ENCODE measurements around the gene NR1H3.

The NR1H3 gene

DNA sequence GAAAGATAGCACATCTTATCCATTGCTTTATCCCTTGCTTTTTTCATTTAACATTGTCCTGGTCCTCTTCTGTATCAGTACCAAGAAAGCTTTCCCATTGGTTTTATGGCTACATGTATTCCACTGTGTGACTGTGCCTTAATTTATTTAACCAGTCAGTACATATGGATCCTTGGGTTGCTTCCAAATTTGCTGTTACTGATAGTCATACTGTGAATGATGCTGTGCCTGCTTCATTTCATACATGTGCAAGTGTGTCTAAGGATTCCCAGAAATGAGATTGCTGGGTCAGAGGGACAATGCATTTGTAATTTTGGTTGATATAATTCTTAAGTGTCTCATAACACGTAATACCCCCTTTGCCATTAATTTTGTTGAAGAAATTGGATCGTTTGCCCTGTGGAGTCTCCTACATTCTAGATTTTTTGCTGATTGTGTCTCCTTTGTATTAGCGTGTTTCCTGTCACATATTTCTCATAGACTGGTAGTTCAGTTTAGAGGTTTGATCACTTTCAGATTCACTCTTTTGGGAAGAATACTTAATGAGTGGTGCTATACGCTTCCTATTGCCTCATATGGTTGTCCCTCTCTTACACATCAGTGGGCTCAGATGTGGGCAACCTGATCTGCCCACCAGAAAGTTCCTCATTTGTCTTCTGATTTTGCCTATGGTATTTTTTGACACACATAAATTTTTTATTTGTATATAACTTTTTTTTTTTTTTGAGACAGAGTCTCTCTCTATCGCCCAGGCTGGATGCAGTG, 59.5 kb downstream of the NR1H3 start:
- H3K4me1 ChIP-seq (ENCODE audit: insufficient read depth, low read length) = no peaks in the 10 kb centered on the region
- no peaks in the 10 kb centered on the region for H3K9me3 ChIP-seq (ENCODE audit: insufficient read depth, low read depth, low read length)
- H3K9ac ChIP-seq (ENCODE audit: low read depth, low read length) = no peak overlapping the region
- H3K27me3 ChIP-seq (ENCODE audit: insufficient read depth, low read length) = no peaks in the 10 kb centered on the region
- H3K36me3 ChIP-seq (ENCODE audit: insufficient read depth, low read depth, low read length) = peaks cover 52% of the 10 kb centered on the region
- no peak overlapping the region for H3K4me3 ChIP-seq (ENCODE audit: low read length)
- H3K27ac ChIP-seq (ENCODE audit: low read length) = no peak overlapping the region

DNA sequence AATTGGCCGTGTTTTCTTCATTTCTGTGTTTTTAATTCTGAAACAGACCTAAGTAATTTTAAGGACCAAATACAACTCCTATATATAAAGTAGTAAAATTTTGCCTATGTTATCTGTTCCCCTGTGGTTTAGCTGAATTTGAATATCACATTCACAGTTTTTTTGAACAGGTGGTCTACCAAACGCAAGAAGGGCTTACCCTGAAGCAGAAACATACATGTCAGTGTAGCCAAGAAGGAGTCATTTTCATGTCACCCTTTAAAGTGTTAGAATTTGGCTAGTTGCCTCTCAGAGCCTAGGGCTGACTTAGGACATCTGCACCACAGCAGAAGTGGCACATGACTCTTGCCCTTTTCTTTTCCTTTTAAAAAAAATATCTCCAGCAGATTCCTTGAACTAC, 60.4 kb downstream of the NR1H3 start:
- no peak overlapping the region for H3K4me3 ChIP-seq (ENCODE audit: low read length)
- no peaks in the 10 kb centered on the region for H3K4me1 ChIP-seq (ENCODE audit: insufficient read depth, low read length)
- no peaks in the 10 kb centered on the region for H3K9me3 ChIP-seq (ENCODE audit: insufficient read depth, low read depth, low read length)
- no peak overlapping the region for H3K27ac ChIP-seq (ENCODE audit: low read length)
- peaks cover 44% of the 10 kb centered on the region for H3K36me3 ChIP-seq (ENCODE audit: insufficient read depth, low read depth, low read length)
- H3K27me3 ChIP-seq (ENCODE audit: insufficient read depth, low read length) = no peaks in the 10 kb centered on the region
- H3K9ac ChIP-seq (ENCODE audit: low read depth, low read length) = no peak overlapping the region
